Prostate gland (tissue), 2 donors: ENCODE results near the gene BAG1. TPM values are rescaled to one million over a fixed set of nuclear protein-coding genes. Genes with fewer than 3 reads are reported as not detected.

Experiments used
- DNase-seq: peaks from one replicate; pipeline ENCODE4 v3.0.0-alpha.2; 2019; ENCODE audit warnings: low spot score
- H3K27ac ChIP-seq, 2 donors: fragments of 200-600 bp; sonication (generic); 2 replicates each; pipeline ENCODE4 v1.5.1; 2017 to 2019
- H3K27me3 ChIP-seq: fragments of 200-600 bp; sonication (generic); replicated peaks from 2 replicates; pipeline ENCODE4 v1.5.1; 2019; ENCODE audit not compliant: insufficient read depth
- H3K36me3 ChIP-seq, 2 donors: fragments of 200-600 bp; sonication (generic); 1 replicate in 1 of 2; 2 replicates in 1 of 2; pipeline versions ENCODE4 v1.5.1 to v1.8.1; 2017 to 2019
- H3K4me1 ChIP-seq: fragments of 200-600 bp; sonication (generic); replicated peaks from 2 replicates; pipeline ENCODE4 v1.5.1; 2019
- H3K4me3 ChIP-seq, 2 donors: fragments of 200-600 bp; sonication (generic); 2 replicates each; pipeline ENCODE4 v1.5.1; 2017 to 2019
- H3K9me3 ChIP-seq: fragments of 200-600 bp; sonication (generic); 2 replicates; pipeline ENCODE4 v1.5.1; 2017
- POLR2A ChIP-seq: fragments of 450-650 bp; IDR thresholded peaks from one replicate; pipeline ENCODE4 v1.6.1; 2016; ENCODE audit warnings: antibody characterized with exemption, mild to moderate bottlenecking
- POLR2AphosphoS5 ChIP-seq: sonication (generic); formaldehyde crosslinking; IDR thresholded peaks from one replicate; pipeline ENCODE4 v1.6.1; 2017; ENCODE audit warnings: antibody characterized with exemption
- WGBS: methylation state at CpG from one replicate; pipeline ENCODE4 v1.1.5; 2018; 5-methylcytosine and 5-hydroxymethylcytosine counted together
- intact Hi-C: fragments of 100-400 bp; cut with DNase I; formaldehyde crosslinking; loops from one replicate; pipeline ENCODE4 v1.14.2; 2022
- total RNA-seq, 2 donors: library from RNA; depleted of rRNA; stranded (reverse); fragments of >200 nt; gene quantifications; one replicate each; pipeline ENCODE4 v1.1.0, GENCODE V29; 2016
- TF ChIP-seq, protein P1 (sequence below), 4 experiments: fragments of 200-600 bp in 2 of 4; fragments of 450-650 bp in 2 of 4; sonication (generic) in 2 of 4; IDR thresholded peaks; 1 replicate in 3 of 4; 2 replicates in 1 of 4; pipeline ENCODE4 v1.5.1; 2016 to 2019; ENCODE audit warnings: antibody characterized with exemption in 4 of 4, mild to moderate bottlenecking in 2 of 4, moderate library complexity in 2 of 4

Gene BAG1
- total RNA-seq, 2 donors from 2014 or later, result 94.9 to 112 TPM

DNA sequence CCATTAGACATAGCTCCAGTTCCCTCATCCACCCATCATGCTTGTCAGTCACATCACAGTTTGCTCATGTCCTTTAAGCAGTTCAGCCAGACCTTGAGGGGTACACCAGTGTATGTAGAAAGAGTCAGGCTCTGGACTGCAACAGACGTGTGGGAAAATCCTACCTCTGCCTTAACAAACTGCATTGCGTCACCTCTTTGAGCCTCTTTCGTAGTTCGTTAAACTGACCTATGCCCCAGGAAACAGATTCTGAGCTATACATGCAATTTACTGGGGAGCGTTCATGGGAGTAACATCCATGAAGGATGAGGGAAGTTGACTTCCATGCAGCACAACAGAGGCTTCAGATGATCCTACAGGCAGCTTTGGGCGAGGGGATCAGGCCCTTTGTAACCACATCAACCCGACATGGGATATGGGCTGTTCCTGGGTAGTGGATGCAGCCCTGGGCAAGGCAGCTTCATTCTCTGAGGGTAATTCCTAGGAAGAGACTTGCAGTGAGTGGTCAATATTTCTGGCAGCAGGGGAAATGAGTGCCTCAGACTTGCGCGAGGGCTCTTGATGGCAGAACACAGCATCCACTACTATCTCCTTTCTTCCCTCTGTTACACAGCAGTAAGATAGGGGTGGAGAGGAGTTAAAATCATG lies 20.2 kb downstream of the BAG1 start:
- no peak overlapping the region for H3K4me3 ChIP-seq
- no peaks in the 10 kb centered on the region for H3K27me3 ChIP-seq
- no peak for DNase-seq
- H3K36me3 ChIP-seq, result no peaks in the 10 kb centered on the region
- intact Hi-C loops, result no loop called here
- H3K9me3 ChIP-seq, result no peaks in the 10 kb centered on the region
- TF ChIP-seq, protein P1, sequence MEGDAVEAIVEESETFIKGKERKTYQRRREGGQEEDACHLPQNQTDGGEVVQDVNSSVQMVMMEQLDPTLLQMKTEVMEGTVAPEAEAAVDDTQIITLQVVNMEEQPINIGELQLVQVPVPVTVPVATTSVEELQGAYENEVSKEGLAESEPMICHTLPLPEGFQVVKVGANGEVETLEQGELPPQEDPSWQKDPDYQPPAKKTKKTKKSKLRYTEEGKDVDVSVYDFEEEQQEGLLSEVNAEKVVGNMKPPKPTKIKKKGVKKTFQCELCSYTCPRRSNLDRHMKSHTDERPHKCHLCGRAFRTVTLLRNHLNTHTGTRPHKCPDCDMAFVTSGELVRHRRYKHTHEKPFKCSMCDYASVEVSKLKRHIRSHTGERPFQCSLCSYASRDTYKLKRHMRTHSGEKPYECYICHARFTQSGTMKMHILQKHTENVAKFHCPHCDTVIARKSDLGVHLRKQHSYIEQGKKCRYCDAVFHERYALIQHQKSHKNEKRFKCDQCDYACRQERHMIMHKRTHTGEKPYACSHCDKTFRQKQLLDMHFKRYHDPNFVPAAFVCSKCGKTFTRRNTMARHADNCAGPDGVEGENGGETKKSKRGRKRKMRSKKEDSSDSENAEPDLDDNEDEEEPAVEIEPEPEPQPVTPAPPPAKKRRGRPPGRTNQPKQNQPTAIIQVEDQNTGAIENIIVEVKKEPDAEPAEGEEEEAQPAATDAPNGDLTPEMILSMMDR (IDR thresholded peaks at IDR 0.05), result no peak
- TF ChIP-seq POLR2AphosphoS5 (no peak), POLR2A (no peak)
- no peak overlapping the region for H3K27ac ChIP-seq
- WGBS, result 84% methylated on average over 9 of the region's 9 CpGs
- no peaks in the 10 kb centered on the region for H3K4me1 ChIP-seq

DNA sequence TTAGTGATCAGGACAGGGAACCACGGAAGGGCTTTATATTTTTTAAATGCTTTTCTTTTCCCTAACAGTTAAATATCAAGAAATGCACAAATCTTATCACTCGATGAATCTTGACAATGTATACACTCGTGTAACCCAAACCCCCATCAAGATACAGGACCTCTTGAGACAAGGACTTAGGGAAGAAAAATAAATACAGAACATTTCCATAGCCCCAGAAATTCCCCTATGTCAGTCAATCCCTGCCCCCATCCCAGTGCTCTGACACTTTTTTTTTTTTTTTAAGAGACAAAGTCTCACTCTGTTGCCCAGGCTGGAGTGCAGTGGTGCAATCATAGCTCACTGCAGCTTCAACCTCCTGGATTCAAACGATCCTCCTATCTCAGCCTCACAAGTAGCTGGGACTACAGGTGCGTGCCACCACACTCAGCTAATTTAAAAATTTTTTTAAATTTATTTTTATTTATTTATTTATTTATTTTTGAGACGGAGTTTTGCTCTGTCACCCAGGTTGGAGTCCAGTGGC lies 21.8 kb downstream of the BAG1 start:
- 65% methylated on average over 6 of the region's 6 CpGs for WGBS
- Histone ChIP-seq H3K27ac (no peak overlapping the region), H3K9me3 (no peaks in the 10 kb centered on the region), H3K27me3 (no peaks in the 10 kb centered on the region), H3K4me3 (no peak overlapping the region), H3K4me1 (no peaks in the 10 kb centered on the region), H3K36me3 (no peaks in the 10 kb centered on the region)
- TF ChIP-seq POLR2A, result no peak
- no peak for TF ChIP-seq POLR2AphosphoS5
- TF ChIP-seq, protein P1 (IDR thresholded peaks at IDR 0.05), result no peak
- no peak for DNase-seq
- intact Hi-C loops, result no loop called here

DNA sequence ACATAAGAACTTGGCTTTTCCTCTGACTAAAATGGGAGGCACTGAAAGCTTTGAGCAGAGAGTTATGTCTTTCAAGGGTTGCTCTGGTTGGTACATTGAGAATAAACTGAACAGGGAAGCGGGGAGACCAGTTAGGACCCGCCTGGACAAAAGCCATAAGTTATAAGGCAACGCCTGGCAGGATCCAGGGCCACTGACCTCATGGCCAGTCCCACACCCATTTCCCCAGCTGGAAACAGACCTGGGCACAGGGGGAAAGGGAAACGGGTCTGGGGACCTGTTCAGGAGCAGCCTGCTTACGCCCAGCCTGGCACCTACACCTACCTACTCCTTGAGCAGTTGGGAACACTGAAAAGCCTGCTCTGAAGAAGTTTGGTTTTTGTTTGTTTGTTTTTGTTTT lies 23.2 kb downstream of the BAG1 start:
- no peak overlapping the region for H3K4me3 ChIP-seq
- no peaks in the 10 kb centered on the region for H3K4me1 ChIP-seq
- no peaks in the 10 kb centered on the region for H3K9me3 ChIP-seq
- TF ChIP-seq, protein P1 (IDR thresholded peaks at IDR 0.05), result no peak
- intact Hi-C loops, result no loop called here
- H3K27me3 ChIP-seq, result no peaks in the 10 kb centered on the region
- H3K36me3 ChIP-seq, result no peaks in the 10 kb centered on the region
- H3K27ac ChIP-seq, result no peak overlapping the region
- no peak for DNase-seq
- 62% methylated on average over 5 of the region's 5 CpGs for WGBS

DNA sequence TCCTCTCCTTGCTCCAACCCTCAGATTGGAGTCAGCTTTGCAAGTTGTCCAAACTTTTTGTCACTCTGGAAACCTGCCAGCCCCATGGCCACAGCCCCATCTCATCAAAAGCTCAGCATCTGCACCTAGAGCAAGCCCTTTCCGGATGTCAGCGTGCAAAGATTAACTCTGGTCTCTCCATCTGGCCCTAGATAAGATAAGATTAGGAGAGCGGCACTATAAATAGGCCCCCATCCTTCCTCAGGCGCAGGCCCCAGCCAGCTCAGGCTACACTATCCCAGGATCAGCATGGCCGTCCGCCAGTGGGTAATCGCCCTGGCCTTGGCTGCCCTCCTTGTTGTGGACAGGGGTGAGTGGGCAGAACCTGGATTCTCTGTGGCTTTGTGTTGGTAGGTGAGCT lies 24.6 kb downstream of the BAG1 start, which contains the start of gene SPINK4:
Gene SPINK4, plus strand, starts transcription at position 247 of the 400 bp plus-strand sequence. Its CDS starts 42 bp downstream, at position 289.
- no peak for DNase-seq
- Histone ChIP-seq H3K9me3 (no peaks in the 10 kb centered on the region), H3K27ac (no peak within 1 kb of the TSS), H3K27me3 (no peaks in the 10 kb centered on the region), H3K4me3 (no peak within 1 kb of the TSS), H3K4me1 (no peaks in the 10 kb centered on the region), H3K36me3 (no peaks in the 10 kb centered on the region)
- intact Hi-C loops, result no loop called here
- TF ChIP-seq, protein P1 (IDR thresholded peaks at IDR 0.05), result no peak
- TF ChIP-seq POLR2AphosphoS5 (no peak), POLR2A (no peak)
- WGBS, result 57% methylated on average over 7 of the region's 7 CpGs

DNA sequence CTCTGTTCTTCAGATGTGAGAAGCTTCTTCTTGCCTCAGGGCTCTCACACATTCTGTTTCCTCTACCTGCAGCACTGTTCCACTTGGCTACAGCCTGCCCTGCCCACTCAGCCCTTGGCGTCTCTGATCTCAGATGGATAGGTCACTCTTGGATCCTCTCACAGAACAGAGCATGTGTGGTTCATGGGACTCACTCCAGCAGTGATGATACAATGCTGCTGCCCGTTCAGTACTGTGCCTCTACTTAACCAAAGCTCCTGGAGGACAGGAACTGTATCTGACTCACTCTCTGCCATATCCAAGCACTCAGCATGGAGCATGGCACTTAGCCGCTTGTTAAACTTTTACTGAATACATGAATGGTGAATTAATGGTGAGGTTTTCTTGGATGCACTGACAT lies 27.9 kb downstream of the BAG1 start:
- 75% methylated on average over 3 of the region's 3 CpGs for WGBS
- DNase-seq, result no peak
- H3K4me3 ChIP-seq, result no peak overlapping the region
- intact Hi-C loops, result no loop called here
- no peaks in the 10 kb centered on the region for H3K36me3 ChIP-seq
- H3K27ac ChIP-seq, result no peak overlapping the region
- peaks cover 9% of the 10 kb centered on the region for H3K4me1 ChIP-seq
- H3K9me3 ChIP-seq, result no peaks in the 10 kb centered on the region
- no peaks in the 10 kb centered on the region for H3K27me3 ChIP-seq
- no peak for TF ChIP-seq POLR2AphosphoS5
- TF ChIP-seq, protein P1 (IDR thresholded peaks at IDR 0.05), result no peak
